Embryonic facial prominence (tissue), 1 donor: Measurements from ENCODE around the gene THADA.

Source experiments
- DNase-seq: peaks from one replicate; pipeline ENCODE4 v3.0.0-alpha.2; 2016; ENCODE audit errors: extremely low spot score

The THADA gene

GRCh38 chr2:43248621-43249020, 347.2 kb downstream of the THADA start:
- no peak for DNase-seq

- DNase-seq = no peak
These were observed 349.2 kb downstream of the THADA start for GRCh38 chr2:43246641-43247040.

GRCh38 chr2:43241558-43241957, 354.3 kb downstream of the THADA start:
- DNase-seq = no peak

GRCh38 chr2:43240766-43241150, 355.1 kb downstream of the THADA start:
- no peak for DNase-seq

GRCh38 chr2:43239981-43240765, 355.7 kb downstream of the THADA start:
- DNase-seq = no peak

- DNase-seq = no peak
These were observed 357.0 kb downstream of the THADA start for GRCh38 chr2:43238813-43239212.

- no peak for DNase-seq
These were observed 357.7 kb downstream of the THADA start for GRCh38 chr2:43238176-43238575.

- no peak for DNase-seq
These were observed 362.3 kb downstream of the THADA start for GRCh38 chr2:43233218-43234212.

- no peak for DNase-seq
These were observed 364.6 kb downstream of the THADA start for GRCh38 chr2:43230951-43231827.

- no peak for DNase-seq
These were observed 365.4 kb downstream of the THADA start for GRCh38 chr2:43230351-43230885.

- DNase-seq = no peak
These were observed 366.8 kb downstream of the THADA start for GRCh38 chr2:43228756-43229659.

- DNase-seq = no peak
These were observed 367.5 kb downstream of the THADA start for GRCh38 chr2:43228321-43228751.

- no peak for DNase-seq
These were observed 368.0 kb downstream of the THADA start for GRCh38 chr2:43227830-43228281.

GRCh38 chr2:43226955-43227829, 368.6 kb downstream of the THADA start:
- DNase-seq = peak; percentile 40

GRCh38 chr2:43226558-43226954, 369.3 kb downstream of the THADA start, which contains the start of gene ZFP36L2:
Gene ZFP36L2, minus strand, starts transcription at chr2:43226606. Its CDS starts 291 bp downstream, at chr2:43226315.
- peak; percentile 91 for DNase-seq

- DNase-seq = peak; percentile 24
These were observed 369.9 kb downstream of the THADA start for GRCh38 chr2:43225788-43226557.

GRCh38 chr2:43225093-43225787, 370.6 kb downstream of the THADA start:
- peak; percentile 24 for DNase-seq
